Measurements from ENCODE around the gene RYR3.

DNA sequence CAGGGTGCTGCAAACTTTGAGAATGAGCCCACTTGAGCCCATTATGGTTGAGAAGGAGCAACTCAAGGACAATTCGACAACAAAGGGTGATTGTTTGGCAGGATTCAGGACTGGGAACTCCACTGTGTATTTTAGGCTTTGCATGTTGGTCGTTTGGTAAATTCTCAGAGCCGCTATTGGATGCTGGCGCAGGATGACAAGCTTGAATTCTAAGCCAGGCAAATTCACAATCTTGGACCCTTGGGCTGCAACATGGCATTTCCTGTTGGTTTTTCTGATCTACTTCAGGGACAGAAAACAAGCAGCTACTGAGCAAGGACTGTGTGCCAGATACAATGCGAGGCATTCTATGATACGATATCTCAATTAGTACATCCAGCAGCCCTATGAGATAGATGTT, 82.8 kb downstream of the RYR3 start:
- TF ChIP-seq, protein P1, sequence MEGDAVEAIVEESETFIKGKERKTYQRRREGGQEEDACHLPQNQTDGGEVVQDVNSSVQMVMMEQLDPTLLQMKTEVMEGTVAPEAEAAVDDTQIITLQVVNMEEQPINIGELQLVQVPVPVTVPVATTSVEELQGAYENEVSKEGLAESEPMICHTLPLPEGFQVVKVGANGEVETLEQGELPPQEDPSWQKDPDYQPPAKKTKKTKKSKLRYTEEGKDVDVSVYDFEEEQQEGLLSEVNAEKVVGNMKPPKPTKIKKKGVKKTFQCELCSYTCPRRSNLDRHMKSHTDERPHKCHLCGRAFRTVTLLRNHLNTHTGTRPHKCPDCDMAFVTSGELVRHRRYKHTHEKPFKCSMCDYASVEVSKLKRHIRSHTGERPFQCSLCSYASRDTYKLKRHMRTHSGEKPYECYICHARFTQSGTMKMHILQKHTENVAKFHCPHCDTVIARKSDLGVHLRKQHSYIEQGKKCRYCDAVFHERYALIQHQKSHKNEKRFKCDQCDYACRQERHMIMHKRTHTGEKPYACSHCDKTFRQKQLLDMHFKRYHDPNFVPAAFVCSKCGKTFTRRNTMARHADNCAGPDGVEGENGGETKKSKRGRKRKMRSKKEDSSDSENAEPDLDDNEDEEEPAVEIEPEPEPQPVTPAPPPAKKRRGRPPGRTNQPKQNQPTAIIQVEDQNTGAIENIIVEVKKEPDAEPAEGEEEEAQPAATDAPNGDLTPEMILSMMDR (conservative IDR thresholded peaks at IDR 0.05; ENCODE audit: low read length) = no peak
- no peak for TF ChIP-seq EZH2phosphoT487 (IDR thresholded peaks at IDR 0.05; ENCODE audit: borderline replicate concordance, low read depth, low read length)

Measured in OCI-LY7 (cell line).